ENCODE results near the gene MR1.

DNA sequence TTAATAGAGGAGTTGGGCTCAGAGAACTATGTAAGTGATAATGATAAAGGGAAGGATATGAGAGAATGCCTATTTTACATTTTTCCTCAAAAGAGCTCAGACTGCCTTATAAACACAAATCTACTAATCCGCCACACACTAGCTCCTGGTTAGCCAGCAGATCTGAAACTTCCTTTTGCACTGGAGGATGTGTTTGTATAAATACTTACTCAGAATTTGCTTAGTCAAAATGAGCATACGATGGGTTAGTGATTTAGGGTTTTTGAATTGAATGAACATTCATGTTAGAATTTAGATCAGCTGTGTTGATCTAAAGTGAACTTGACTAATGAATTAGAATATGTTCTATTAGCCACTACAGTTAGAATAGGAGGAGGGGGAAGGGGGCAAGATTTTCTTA lies 45.6 kb downstream of the MR1 start:
- no peak for TF ChIP-seq CTCF (conservative IDR thresholded peaks at IDR 0.05; ENCODE audit: low read length)
- no peak for TF ChIP-seq EZH2phosphoT487 (IDR thresholded peaks at IDR 0.05; ENCODE audit: borderline replicate concordance, low read depth, low read length)
